IMR-90 (cell line): Measurements from ENCODE around the gene GALNT9. TPM values are rescaled to one million over a fixed set of nuclear protein-coding genes. Genes with fewer than 3 reads are reported as not detected.

Source experiments
- ATAC-seq: fragments of 200-7000 bp; cut with Tn5 transposase; 2 replicates; pipeline ENCODE4 v1.9.1; 2020; ENCODE audit warnings: low read depth, mild to moderate bottlenecking, moderate library complexity
- BruUV-seq: library from RNA; stranded (reverse); fragments of 400-500 nt; replicated peaks from 2 replicates; lab custom pipeline; 2021; lab: Mats Ljungman, UMichigan
- CTCF ChIA-PET: fragments of 300-600 bp; formaldehyde crosslinking; extraction: SDS; loops from one replicate; lab custom pipeline; 2021; ENCODE audit warnings: antibody characterized with exemption; lab: Yijun Ruan, JAX
- POLR2A ChIA-PET: fragments of 300-600 bp; sonication (Branson Sonifier 250); formaldehyde crosslinking; loops from one replicate; lab custom pipeline; 2022; ENCODE audit warnings: antibody characterized with exemption; ENCODE audit not compliant: unreplicated experiment; lab: Charles Lee
- DNase-seq: peaks from one replicate; pipeline ENCODE4 v3.0.0; 2013
- H2AFZ ChIP-seq: replicated peaks from 2 replicates; pipeline ENCODE3; 2013; ENCODE audit warnings: low read length, mild to moderate bottlenecking; ENCODE audit not compliant: poor library complexity
- H2AK5ac ChIP-seq: 2 replicates; pipeline ENCODE4 v1.6.1; 2013; ENCODE audit warnings: low read depth, low read length, inconsistent platforms
- H2AK9ac ChIP-seq: replicated peaks from 2 replicates; pipeline ENCODE3; 2013; ENCODE audit warnings: mild to moderate bottlenecking, low read depth, low read length, moderate library complexity; ENCODE audit not compliant: poor library complexity
- H2BK120ac ChIP-seq: 2 replicates; pipeline ENCODE4 v1.6.1; 2013; ENCODE audit warnings: low read depth, low read length, inconsistent platforms
- H2BK15ac ChIP-seq: 3 replicates; pipeline ENCODE4 v1.6.1; 2013; ENCODE audit warnings: low read depth, low read length, inconsistent platforms
- H2BK20ac ChIP-seq: 2 replicates; pipeline ENCODE4 v1.6.1; 2013; ENCODE audit warnings: low read depth, mild to moderate bottlenecking, inconsistent platforms, low read length, moderate library complexity
- H2BK5ac ChIP-seq: 2 replicates; pipeline ENCODE4 v1.6.1; 2013; ENCODE audit warnings: mild to moderate bottlenecking, low read depth, low read length, inconsistent platforms; ENCODE audit not compliant: poor library complexity, severe bottlenecking
- H3K14ac ChIP-seq: replicated peaks from 2 replicates; pipeline ENCODE4 v1.6.1; 2013; ENCODE audit warnings: low read depth, low read length, inconsistent platforms
- H3K18ac ChIP-seq: 2 replicates; pipeline ENCODE4 v1.6.1; 2013; ENCODE audit warnings: low read depth, low read length, control low read depth
- H3K23ac ChIP-seq: 2 replicates; pipeline ENCODE4 v1.6.1; 2013; ENCODE audit warnings: low read depth, low read length, inconsistent platforms
- H3K27ac ChIP-seq: 2 replicates; pipeline ENCODE4 v1.5.1; 2013; ENCODE audit warnings: mild to moderate bottlenecking, control low read depth, low read length; ENCODE audit not compliant: insufficient read depth
- H3K27me3 ChIP-seq: 2 replicates; pipeline ENCODE4 v1.6.1; 2013; ENCODE audit warnings: low read length; ENCODE audit not compliant: control insufficient read depth, insufficient read depth
- H3K36me3 ChIP-seq: 2 replicates; pipeline ENCODE4 v1.6.1; 2013; ENCODE audit warnings: low read length, mixed read lengths; ENCODE audit not compliant: control insufficient read depth, insufficient read depth
- H3K4ac ChIP-seq: 2 replicates; pipeline ENCODE4 v1.6.1; 2013; ENCODE audit warnings: low read depth, low read length, inconsistent platforms
- H3K4me1 ChIP-seq: 2 replicates; pipeline ENCODE4 v1.6.1; 2013; ENCODE audit warnings: low read length, mixed read lengths; ENCODE audit not compliant: control insufficient read depth, insufficient read depth
- H3K4me2 ChIP-seq: 2 replicates; pipeline ENCODE4 v1.6.1; 2013; ENCODE audit warnings: low read depth, mild to moderate bottlenecking, control low read depth, low read length, moderate library complexity
- H3K4me3 ChIP-seq: 2 replicates; pipeline ENCODE4 v1.5.1; 2013; ENCODE audit warnings: low read depth, mild to moderate bottlenecking, control low read depth, low read length, moderate library complexity; ENCODE audit not compliant: insufficient read depth
- H3K56ac ChIP-seq: 2 replicates; pipeline ENCODE4 v1.6.1; 2013; ENCODE audit warnings: low read length, inconsistent platforms; ENCODE audit not compliant: insufficient read depth; ENCODE audit errors: extremely low read depth
- H3K79me1 ChIP-seq, 2 experiments: 2 replicates each; pipeline ENCODE4 v1.6.1; 2013; ENCODE audit warnings: low read length in 2 of 2, inconsistent platforms in 1 of 2, low read depth in 1 of 2
- H3K9ac ChIP-seq: 2 replicates; pipeline ENCODE4 v1.6.1; 2013; ENCODE audit warnings: low read depth, low read length, control low read depth
- H3K9me1 ChIP-seq: 2 replicates; pipeline ENCODE4 v1.6.1; 2013; ENCODE audit warnings: low read length, inconsistent platforms; ENCODE audit not compliant: insufficient read depth
- H3K9me3 ChIP-seq: 2 replicates; pipeline ENCODE4 v1.6.1; 2013; ENCODE audit warnings: low read length; ENCODE audit not compliant: control insufficient read depth, insufficient read depth
- H4K20me1 ChIP-seq: 2 replicates; pipeline ENCODE4 v1.6.1; 2013; ENCODE audit warnings: low read length, inconsistent platforms; ENCODE audit not compliant: insufficient read depth
- H4K5ac ChIP-seq: 2 replicates; pipeline ENCODE4 v1.6.1; 2013; ENCODE audit warnings: mild to moderate bottlenecking, low read depth, low read length, control low read depth
- H4K8ac ChIP-seq, 2 experiments: 2 replicates each; pipeline ENCODE4 v1.6.1; 2013; ENCODE audit warnings: low read depth in 2 of 2, low read length in 2 of 2, control low read depth in 1 of 2, inconsistent platforms in 1 of 2
- H4K91ac ChIP-seq: 2 replicates; pipeline ENCODE4 v1.6.1; 2013; ENCODE audit warnings: low read depth, low read length, inconsistent platforms; ENCODE audit not compliant: insufficient read depth
- CEBPB ChIP-seq: IDR thresholded peaks from 2 replicates; pipeline ENCODE4 v1.6.1; 2012; ENCODE audit warnings: low read depth, low read length, improper control_type of control experiment
- CHD1 ChIP-seq: IDR thresholded peaks from 2 replicates; pipeline ENCODE4 v1.6.1; 2012; ENCODE audit warnings: low read depth, low read length, improper control_type of control experiment
- CTCF ChIP-seq: conservative IDR thresholded peaks from 2 replicates; pipeline ENCODE4 v1.5.1; 2012; ENCODE audit warnings: mild to moderate bottlenecking, low read depth, low read length, improper control_type of control experiment
- MAZ ChIP-seq: IDR thresholded peaks from 2 replicates; pipeline ENCODE4 v1.6.1; 2012; ENCODE audit warnings: low read depth, mild to moderate bottlenecking, low read length, improper control_type of control experiment, moderate library complexity, borderline replicate concordance
- NFE2L2 ChIP-seq: fragments of 150-350 bp; IDR thresholded peaks from 2 replicates; pipeline ENCODE4 v1.6.1; 2016; ENCODE audit warnings: low read depth, mild to moderate bottlenecking, low read length
- POLR2A ChIP-seq: IDR thresholded peaks from 2 replicates; pipeline ENCODE4 v1.6.1; 2012; ENCODE audit warnings: mild to moderate bottlenecking, low read depth, low read length
- RFX5 ChIP-seq: IDR thresholded peaks from 2 replicates; pipeline ENCODE4 v1.8.0; 2012; ENCODE audit warnings: low read depth, mild to moderate bottlenecking, low read length, moderate library complexity
- USF2 ChIP-seq: fragments of 150-350 bp; IDR thresholded peaks from 2 replicates; pipeline ENCODE4 v1.6.1; 2017; ENCODE audit warnings: mild to moderate bottlenecking, antibody characterized with exemption, low read length, low read depth
- WGBS, 2 experiments: methylation state at CpG; one replicate each; pipeline versions ENCODE4 v1.1.5 to v1.1.7; 2013; ENCODE audit warnings: missing lambda C conversion rate in 2 of 2; ENCODE audit not compliant: insufficient read length in 1 of 2; ENCODE audit errors: extremely low coverage in 2 of 2; 5-methylcytosine and 5-hydroxymethylcytosine counted together
- dilution Hi-C: fragments of 300-500 bp; cut with HindIII; formaldehyde crosslinking; loops from one replicate; pipeline ENCODE4 v1.14.3; 2018; ENCODE audit warnings: low sequenced_read_pairs; ENCODE audit not compliant: unreplicated experiment
- in situ Hi-C: fragments of 300-500 bp; cut with MboI; formaldehyde crosslinking; loops from 3 replicates; pipeline ENCODE4 v1.14.3; 2019; ENCODE audit warnings: low sequenced_read_pairs, inconsistent platforms, mixed read lengths
- intact Hi-C: fragments of 100-400 bp; cut with micrococcal nuclease; formaldehyde crosslinking; loops from 2 replicates; pipeline ENCODE4 v1.10.0; 2022
- polyA plus RNA-seq, 3 experiments: library from polyadenylated mRNA; depleted of rRNA; stranded (reverse); fragments of >200 nt; gene quantifications; 2 replicates each; pipeline ENCODE4 v1.2.3, GENCODE V29; 2012; ENCODE audit warnings: low replicate concordance in 1 of 3
- total RNA-seq: library from RNA; depleted of rRNA; stranded (reverse); fragments of >200 nt; gene quantifications from 2 replicates; pipeline ENCODE4 v1.2.3, GENCODE V29; 2012

GALNT9 gene
- total and polyA plus RNA-seq, 2 of the 4 experiments (the other 2 are of a cell fraction), result under 0.01 to 0.12 TPM

DNA sequence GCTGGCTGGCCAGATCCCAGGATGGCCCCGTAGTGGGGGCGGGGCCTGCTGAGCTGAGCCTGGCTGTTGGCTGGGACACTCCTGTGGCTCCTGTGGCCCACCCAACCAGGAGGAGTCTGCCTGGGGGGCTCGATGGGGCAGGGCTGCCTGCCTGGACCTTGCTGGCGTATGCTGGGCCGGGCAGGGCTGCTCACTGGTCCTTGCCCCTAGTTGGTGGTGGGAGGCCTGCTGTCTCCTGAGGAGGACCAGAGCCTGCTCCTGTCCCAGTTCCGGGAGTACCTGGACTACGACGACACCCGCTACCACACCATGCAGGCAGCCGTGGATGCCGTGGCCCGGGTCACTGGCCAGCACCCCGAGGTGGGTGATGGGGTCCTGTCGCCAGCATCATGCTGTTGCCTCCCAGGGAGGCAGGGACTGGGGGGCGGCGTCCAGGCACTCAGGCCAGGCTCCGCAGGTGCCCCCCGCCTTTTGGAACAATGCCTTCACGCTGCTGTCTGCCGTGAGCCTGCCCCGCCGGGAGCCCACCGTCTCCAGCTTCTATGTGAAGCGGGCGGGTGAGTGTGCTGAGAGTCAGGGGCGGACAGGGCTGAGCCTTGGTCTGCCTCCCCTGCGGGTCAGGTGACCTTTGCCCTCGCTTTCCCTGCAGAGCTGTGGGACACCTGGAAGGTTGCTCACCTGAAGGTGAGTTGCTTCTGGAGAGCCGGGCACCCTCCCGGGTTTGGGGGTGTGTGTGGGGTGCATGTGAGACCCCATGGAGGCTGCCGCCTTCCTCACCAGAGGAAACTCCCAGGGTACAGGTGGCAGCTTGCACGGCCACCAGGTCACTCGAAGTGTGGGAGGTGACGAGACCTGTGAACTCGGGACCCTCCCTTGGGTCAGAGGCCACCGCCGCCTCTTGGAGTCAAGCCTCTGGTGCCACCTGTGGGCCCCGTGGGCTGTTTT is 181.7 kb downstream of the GALNT9 start:
- H2AK9ac ChIP-seq, result no peak overlapping the region
- H3K14ac ChIP-seq, result no peak overlapping the region
- no peak overlapping the region for H4K8ac ChIP-seq
- H2AFZ ChIP-seq, result no peak overlapping the region
- H3K27me3 ChIP-seq, result no peaks in the 10 kb centered on the region
- no peak overlapping the region for H3K56ac ChIP-seq
- DNase-seq (no peak), ATAC-seq (no peak)
- CTCF ChIA-PET, result no interaction called here
- H3K9ac ChIP-seq, result no peak overlapping the region
- no peak overlapping the region for H2BK15ac ChIP-seq
- no peak overlapping the region for H3K4me2 ChIP-seq
- no peak for TF ChIP-seq POLR2A
- no peak for TF ChIP-seq CEBPB
- TF ChIP-seq CHD1, result no peak
- no peak for TF ChIP-seq CTCF
- no peak for TF ChIP-seq RFX5
- no peak for TF ChIP-seq MAZ
- no peak for TF ChIP-seq NFE2L2
- TF ChIP-seq USF2, result no peak
- H4K5ac ChIP-seq, result no peak overlapping the region
- H3K4ac ChIP-seq, result no peak overlapping the region
- H3K4me1 ChIP-seq, result peaks cover 9% of the 10 kb centered on the region
- dilution Hi-C loops (no loop called here), in situ Hi-C loops (no loop called here), intact Hi-C loops (no loop called here)
- BruUV-seq, result no TSS peak
- H3K36me3 ChIP-seq, result peaks cover 19% of the 10 kb centered on the region
- H4K91ac ChIP-seq, result no peak overlapping the region
- peaks cover 2% of the 10 kb centered on the region; the same call in 1 of the 2 replicates for H4K20me1 ChIP-seq
- no peak overlapping the region for H2BK5ac ChIP-seq
- no peak overlapping the region for H2BK120ac ChIP-seq
- H3K9me3 ChIP-seq, result no peaks in the 10 kb centered on the region
- no peak overlapping the region for H3K27ac ChIP-seq
- H2BK20ac ChIP-seq, result no peak overlapping the region
- H3K18ac ChIP-seq, result no peak overlapping the region
- 0 out of 2 replicates have a peak, but pooled peaks cover 3% of the 10 kb centered on the region for H3K9me1 ChIP-seq
- WGBS, 2 experiments, result 97% methylated on average over 24 of the region's 38 CpGs; no CpG with 5 or more reads in 1 of the 2 experiments
- POLR2A ChIA-PET, result no interaction called here
- peaks cover 11 to 29% of the 10 kb centered on the region in 2 experiments; a peak in 3 of 4 replicates for H3K79me1 ChIP-seq
- H3K23ac ChIP-seq, result no peak overlapping the region
- H2AK5ac ChIP-seq, result no peak overlapping the region
- H3K4me3 ChIP-seq, result no peak overlapping the region
